Measurements from ENCODE around the gene TUBB2A.
A peak's percentile ranks its signal among the peaks of the same experiment; 100 is the strongest.
"Not testable (repeated sequence)": the region's sequence is repeated elsewhere in the genome, so short reads cannot be mapped to it uniquely, and the experiment has no call there.

Gene TUBB2A

DNA sequence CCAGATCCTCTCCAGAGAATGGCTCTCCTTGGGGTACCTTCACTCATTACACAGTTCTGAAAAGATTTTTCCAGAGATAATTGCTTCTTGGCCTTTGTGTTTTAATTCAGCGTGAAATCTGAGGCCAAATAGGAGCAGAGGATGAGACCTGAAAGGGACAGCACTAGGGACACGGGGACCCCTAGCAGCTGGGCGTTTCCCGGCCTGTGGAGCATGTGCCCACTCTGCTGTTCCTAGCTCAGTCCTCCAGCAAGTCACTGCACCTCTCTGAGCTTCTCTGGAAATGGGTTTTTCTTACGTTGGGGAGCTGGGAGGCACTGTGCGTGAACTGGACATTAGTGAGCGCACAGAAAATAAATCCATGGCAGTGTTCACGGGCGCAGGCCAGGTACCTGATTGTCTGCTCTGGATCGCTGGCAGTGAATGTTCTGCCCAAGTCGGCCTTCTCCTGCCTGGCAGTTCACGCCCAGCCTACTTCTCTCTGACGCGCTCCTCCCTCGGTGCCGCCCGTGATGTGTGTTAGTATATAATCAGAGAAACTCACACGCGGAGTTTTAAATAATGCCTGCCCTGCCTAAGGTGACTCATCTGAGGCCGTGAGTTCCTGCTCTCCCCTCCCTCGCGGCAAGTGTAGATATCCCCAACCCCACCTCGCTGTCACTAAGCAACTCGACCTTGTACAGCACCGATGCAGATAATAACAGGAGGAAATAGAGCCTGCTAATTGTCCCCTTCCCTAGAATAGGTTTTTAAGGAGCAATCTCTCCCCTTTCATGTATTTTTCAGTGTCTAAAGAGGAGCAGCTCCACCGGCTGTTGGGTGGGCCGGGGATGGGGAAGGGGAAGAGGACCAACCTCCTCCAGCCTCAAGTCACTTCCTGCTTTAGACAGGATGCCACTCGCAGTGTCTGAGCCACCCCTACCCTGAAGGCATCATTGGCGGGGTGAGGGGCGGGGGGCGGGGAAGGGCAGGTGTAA lies 2.7 kb upstream of the TUBB2A start:
- DNase-seq = peak in 8 of 10 donors; percentile 23 to 95 (median 62)
- intact Hi-C loops (cut with DNase I) = loop anchor here (5.0 kb wide), 2 partner anchors 72 to 92 kb away; no protein-coding TSS in a partner anchor

DNA sequence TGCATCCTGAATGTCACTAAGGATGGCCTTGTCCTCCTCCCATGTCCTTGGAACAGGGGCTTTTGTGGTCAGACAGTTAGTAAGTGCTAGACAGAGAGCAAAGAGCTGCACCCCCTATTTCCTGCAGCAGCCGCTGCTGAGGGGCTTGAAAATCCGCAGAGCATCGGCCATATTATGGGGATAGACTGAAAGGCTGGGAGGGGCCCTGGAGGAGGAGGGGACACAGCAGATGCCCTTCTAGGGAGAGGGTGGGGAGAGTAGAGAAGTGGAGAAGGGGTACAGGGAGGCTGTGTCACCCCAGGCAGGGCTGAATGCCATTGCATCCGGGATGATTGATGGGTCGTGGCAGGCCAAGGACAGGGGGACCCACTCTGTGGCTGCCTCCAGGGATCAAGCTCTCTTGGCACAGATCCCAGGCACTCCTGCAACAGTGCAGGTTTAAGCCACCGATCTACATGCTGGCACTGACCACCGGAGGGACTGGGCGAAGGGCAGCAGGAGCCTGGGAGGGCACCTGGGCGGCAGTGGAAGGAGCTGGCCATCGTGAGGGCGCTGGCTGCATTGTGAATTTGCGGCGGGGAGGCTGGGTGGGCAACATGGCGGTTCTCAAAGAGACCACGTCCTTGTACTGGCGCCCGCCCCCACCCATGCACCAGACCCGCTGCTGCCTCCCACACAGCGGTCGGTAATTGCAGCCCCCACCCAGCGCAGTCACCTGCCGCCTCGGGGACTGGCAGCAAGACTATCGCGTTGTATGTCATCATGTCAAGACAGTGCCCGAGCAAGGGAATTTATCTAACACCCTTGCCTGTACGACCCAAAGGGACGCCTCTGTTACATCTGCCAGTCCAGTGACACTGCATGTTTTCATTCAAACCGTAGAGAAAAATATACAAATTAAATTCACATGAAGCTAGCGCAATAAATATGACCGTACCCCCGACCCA lies 887 bp downstream of the TUBB2A start:
- intact Hi-C loops (cut with DNase I) = loop anchor here (5.0 kb wide), 1 partner anchor 76 kb away; no protein-coding TSS in a partner anchor
- DNase-seq = peak in 7 of 10 donors; percentile 19 to 90 (median 31)

DNA sequence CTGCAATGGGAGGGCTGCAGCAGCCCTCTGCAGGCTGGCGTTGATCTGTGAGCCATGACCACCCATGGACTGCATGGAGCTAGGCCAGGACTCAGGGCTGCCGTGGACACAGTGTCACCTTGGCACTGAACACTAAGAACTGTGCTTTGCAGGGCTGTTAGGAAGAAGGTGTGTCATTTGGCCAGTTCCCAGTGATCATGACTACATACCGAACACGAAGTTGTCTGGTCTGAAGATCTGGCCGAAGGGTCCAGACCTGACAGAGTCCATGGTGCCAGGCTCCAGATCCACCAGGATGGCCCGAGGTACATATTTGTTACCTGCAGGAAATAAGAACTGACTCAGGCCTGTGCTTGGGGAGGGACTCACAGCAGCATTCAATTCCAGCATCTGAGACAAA lies 1.9 kb downstream of the TUBB2A start:
- peak in 1 of 10 donors; percentile 36 for DNase-seq
- intact Hi-C loops (cut with DNase I) = loop anchor here (5.0 kb wide), 1 partner anchor 77 kb away; no protein-coding TSS in a partner anchor

DNA sequence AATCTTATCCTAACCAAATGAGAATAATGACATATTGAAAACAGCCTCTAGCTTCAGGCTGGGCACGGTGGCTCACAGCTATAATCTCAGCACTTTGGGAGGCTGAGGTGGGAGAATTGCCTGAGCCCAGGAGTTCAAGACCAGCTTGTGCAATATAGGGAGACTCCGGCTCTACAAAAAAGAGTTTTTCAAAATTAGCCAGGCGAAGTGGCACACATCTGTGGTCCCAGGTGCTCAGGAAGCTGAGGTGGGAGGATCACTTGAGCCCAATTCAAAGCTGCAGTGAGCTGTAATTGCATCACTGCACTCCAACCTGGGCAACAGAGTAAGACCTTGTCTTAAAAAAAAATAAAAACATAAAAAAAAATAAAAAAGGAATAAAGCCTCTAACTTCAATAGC lies 4.7 kb downstream of the TUBB2A start:
- DNase-seq = peak in 1 of 10 donors; percentile 14
- intact Hi-C loops (cut with DNase I) = no loop called here

DNA sequence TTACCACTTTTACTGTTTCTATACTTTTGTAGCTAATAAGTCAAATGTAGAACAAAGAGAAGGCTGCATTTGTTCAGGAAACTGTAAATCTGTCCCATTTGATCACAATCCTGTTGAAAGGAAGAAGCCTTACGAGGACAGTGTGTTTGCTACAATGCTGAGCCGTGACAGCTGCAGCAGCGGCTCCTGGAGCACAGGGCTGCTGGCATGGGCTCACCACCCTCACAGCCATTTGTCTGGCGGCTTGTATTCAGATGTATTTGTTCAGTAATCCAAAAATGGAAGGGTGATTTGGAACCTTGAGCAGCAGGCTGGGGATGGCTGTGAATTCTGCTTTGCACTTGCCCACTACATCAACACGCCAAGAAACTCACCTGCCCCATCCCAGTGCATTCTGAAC lies 5.7 kb downstream of the TUBB2A start:
- DNase-seq = peak in 8 of 10 donors; percentile 35 to 93 (median 72)
- intact Hi-C loops (cut with DNase I) = no loop called here

DNA sequence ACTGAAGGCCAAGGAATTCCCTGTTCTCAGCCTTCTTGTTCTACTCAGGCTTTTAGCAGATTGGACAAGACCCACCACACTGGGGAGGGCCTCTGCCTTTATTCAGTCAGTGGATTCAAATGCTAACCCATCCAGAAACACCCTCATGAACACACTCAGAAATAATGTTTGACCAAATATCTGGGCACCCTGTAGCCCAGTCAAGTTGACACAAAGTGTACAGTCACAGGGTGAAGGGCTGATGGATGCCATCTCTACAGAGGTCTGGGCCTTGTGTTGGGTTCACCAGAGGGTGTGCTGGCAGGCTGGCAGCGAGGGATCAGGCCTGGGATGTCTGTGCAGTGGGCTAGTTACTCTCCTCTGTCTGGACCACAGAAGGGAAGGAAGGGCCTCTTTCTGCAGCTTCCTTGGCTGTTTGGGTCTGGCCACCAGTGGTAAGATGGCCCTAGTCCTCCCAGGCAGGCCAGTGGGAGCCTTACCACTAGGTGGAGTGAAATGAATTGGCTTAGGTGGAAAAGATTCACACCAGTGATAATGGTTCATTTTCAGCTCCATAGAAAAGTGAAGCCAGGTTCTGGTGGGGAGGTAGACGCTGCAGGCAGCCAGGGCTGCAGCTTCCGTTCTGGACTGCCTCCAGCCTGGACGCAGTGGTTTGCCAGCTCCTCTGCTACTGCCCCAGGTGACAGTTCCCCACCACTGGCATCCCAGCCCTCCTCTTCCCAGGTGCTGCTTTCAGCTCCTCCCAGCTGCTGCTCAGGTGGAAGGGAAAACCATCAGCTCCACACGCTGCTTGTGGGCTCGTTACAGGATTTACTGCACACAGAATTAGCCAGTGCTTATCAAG lies 9.2 kb downstream of the TUBB2A start:
- DNase-seq = peak in 1 of 10 donors; percentile 61
- intact Hi-C loops (cut with DNase I) = no loop called here

DNA sequence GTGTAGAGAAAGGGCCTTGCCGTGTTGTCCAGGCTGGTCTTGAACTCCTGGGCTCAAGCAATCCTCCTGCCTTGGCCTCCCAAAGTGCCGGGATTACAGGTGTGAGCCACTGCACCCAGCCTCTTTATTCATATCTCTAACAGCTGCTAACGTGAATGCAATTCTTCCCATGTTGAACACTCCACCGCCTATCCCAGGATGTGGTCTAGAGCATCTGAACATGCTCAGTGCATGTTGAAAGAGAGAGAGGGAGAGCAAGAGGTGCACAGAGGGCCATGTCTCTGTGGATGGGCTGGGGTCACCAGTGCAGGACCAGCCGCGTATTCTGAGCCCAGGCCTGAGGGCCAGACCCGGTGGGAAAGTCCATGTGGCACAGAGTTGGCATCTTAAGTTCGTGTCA lies 12.8 kb downstream of the TUBB2A start:
- intact Hi-C loops (cut with DNase I) = no loop called here
- peak in 1 of 10 donors; percentile 52 for DNase-seq

DNA sequence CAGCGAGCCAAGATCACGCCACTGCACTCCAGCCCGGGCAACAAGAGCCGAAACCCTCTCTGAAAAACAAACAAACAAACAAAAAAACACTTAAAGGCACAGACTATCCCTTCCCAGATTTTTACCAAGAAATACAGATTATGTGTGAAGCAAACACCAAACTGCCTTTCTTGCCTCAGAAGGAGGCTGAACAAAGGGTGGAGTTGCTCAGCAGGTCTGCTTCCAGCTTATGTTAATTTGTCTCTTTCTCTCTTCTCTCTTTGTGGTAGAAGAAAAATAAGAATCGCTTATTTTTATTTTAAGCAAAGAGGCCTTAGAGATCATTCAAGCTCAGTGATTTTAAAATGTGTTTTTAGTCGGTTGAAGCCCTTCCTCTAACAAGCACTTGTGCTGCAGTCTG lies 14.2 kb downstream of the TUBB2A start:
- intact Hi-C loops (cut with DNase I) = no loop called here
- DNase-seq = peak in 1 of 10 donors; percentile 24

DNA sequence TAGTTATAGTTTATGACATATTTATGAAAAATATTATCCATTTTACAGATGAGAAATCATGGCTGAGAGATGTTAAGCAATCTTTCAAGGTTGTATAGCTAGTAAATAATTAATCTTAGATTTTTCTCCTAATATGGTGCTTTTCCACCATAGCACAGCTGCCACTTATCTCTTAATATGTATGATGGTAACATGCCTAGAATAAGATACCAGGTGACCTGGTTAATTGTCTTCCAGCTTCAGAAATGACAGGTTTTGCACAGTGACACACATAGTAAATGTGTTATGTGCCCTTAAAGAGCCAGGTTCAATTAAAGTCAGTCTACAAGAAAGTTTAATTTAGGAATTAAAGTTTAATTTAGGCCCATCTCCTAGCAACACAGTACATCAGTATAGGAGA lies 14.8 kb downstream of the TUBB2A start:
- intact Hi-C loops (cut with DNase I) = no loop called here
- no peak for DNase-seq

DNA sequence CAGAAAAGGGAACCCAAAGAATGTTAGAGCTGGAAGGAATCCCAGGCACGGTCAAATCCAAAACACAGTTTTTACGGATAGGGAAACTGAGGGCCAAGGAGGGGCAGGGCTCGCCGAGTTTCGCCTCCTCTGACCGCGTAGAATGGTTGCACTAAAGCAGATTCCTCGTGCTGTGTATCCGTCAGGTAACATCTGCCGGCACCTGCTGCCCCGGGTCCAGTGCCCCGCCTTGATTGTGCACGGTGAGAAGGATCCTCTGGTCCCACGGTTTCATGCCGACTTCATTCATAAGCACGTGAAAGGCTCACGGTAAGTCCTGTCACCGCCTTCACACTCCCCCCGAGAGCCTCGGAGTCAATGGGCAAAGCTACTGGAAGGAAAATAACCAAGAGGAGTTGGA lies 17.1 kb downstream of the TUBB2A start:
- peak in 1 of 10 donors; percentile 38 for DNase-seq
- intact Hi-C loops (cut with DNase I) = no loop called here

DNA sequence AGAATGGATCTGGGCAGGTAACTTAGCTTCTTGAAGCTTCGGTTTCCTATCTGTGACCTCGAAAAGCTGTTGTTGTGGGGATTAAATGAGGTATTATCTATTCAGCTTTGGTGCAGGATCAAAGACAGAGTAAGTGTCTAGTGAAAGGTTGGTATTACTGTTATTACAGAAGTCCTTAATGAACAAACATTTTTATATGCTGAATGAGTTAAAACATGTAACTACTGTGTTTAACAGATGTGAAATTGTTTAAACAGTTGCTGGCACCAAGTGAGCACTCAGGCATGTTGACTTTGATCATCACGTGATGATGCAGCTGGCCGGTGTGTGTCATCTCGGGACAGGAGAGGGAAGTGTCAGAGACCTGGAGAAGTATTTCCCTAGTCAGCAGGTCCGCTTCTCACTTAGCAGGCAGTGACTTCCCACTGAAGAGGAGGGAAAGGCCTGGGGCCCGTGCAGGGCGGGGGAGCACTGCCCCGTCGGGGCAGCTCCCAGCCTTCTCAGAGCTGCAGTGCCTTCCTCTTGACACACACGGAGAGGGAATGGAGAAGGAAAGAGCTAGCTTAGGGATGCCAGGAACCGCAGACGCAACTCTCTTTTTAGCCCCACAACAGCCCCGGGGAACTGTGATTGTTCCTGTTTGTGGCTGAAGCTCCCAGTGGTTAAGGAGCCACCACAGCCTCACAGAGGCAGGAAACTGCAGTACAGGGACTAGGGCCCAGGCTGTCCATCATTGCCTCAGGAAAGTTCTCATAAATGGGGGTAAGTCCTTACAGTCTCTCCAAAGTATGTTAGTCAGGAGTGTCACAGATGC lies 18.0 kb downstream of the TUBB2A start:
- peak in 1 of 10 donors; percentile 88 for DNase-seq
- intact Hi-C loops (cut with DNase I) = no loop called here

DNA sequence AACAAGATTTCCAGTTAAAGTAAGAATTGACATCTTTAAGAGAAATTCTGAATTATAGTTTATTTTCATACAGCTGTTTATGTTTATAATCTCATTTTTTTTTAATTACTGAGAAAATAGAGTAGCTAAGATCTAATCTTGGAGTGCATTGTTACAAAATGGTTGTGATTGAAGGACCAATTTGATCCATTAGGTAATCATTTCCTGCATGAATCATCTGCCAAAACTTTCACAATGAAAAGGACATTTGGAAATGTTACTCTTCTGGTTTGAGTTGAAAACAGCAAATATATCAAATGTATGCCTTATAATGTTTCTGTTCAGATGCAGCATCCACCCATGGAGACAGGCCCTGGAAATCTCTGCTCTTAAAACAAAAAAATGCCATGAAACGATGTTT lies 19.0 kb downstream of the TUBB2A start:
- no peak for DNase-seq
- intact Hi-C loops (cut with DNase I) = no loop called here

- intact Hi-C loops (cut with DNase I); DNase-seq: not testable (repeated sequence)
Measured at GRCh38 chr6:3137873-3138272, 19.5 kb downstream of the TUBB2A start.

DNA sequence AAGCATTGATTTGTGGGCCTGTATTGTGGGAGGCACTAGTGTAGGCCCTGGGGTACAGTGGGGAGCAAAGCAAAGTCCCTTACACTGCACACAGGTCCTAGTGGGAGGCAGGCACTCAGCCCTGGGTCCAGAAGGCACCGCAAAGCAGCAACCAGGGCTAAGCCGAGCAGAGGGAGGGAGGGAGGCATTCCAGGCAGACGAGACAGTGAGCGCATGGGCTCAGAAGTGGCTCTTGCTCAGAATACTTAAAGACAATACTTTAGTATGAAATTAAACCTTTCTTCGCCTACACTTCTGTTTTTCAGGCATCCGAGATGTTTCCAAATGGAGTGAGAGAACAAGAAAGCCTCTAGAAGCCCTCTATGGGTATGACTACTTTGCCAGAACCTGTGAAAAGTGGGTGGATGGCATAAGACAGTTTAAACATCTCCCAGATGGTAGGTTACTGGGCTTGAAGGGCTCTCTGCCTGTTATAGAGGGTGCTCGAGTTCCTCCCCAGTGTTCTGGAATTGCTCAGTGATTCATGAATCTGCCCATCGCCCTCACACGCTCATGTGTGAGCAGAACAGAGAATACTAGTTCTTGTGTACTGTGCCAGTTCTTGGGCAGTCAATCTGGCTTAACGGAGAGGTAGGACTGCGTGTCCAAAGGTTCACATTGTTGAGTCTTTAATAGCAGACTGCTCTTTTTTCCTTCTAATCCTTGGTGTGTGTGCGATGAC lies 20.1 kb downstream of the TUBB2A start:
- intact Hi-C loops (cut with DNase I) = no loop called here
- peak in 7 of 10 donors; percentile 31 to 90 (median 41) for DNase-seq

GRCh38 chr6:3136292-3137011 lies 20.9 kb downstream of the TUBB2A start:
- DNase-seq = no peak
- intact Hi-C loops (cut with DNase I) = no loop called here

GRCh38 chr6:3135668-3136291 lies 21.6 kb downstream of the TUBB2A start:
- intact Hi-C loops (cut with DNase I) = no loop called here
- DNase-seq = no peak

GRCh38 chr6:3133515-3133914 lies 23.8 kb downstream of the TUBB2A start:
- intact Hi-C loops (cut with DNase I) = no loop called here
- DNase-seq = peak in 1 of 10 donors; percentile 43

Measured in posterior cingulate gyrus (tissue), 11 donors.